ENCODE data around the gene TTLL11.

GRCh38 chr9:122121391-122121790 is 28.3 kb upstream of the TTLL11 start:
- TF ChIP-seq CTCF (IDR thresholded peaks at IDR 0.05) (no peak), ZFX (IDR thresholded peaks at IDR 0.05; ENCODE audit: borderline replicate concordance) (no peak)

All from 22Rv1 (cell line).